Duodenal mucosa (tissue), 2 donors: ENCODE data around the gene HGD.

Experiments
- H3K27ac ChIP-seq: one replicate; pipeline ENCODE4 v1.7.0; 2013; ENCODE audit warnings: low read depth, low read length
- H3K27me3 ChIP-seq, 2 donors: one replicate each; pipeline ENCODE4 v1.7.0; 2013; ENCODE audit warnings: low read length in 2 of 2, control low read depth in 1 of 2; ENCODE audit not compliant: insufficient read depth in 2 of 2, control insufficient read depth in 1 of 2
- H3K36me3 ChIP-seq, 2 donors: one replicate each; pipeline ENCODE4 v1.7.0; 2013; ENCODE audit warnings: low read length in 2 of 2, control low read depth in 1 of 2; ENCODE audit not compliant: insufficient read depth in 2 of 2, control insufficient read depth in 1 of 2
- H3K4me1 ChIP-seq, 2 donors: one replicate each; pipeline ENCODE4 v1.7.0; 2013; ENCODE audit warnings: low read length in 2 of 2, control low read depth in 1 of 2; ENCODE audit not compliant: insufficient read depth in 2 of 2, control insufficient read depth in 1 of 2
- H3K4me3 ChIP-seq, 2 donors: one replicate each; pipeline ENCODE4 v1.7.0; 2013; ENCODE audit warnings: low read length in 2 of 2, low read depth in 1 of 2
- H3K9ac ChIP-seq, 2 donors: one replicate each; pipeline ENCODE4 v1.7.0; 2013; ENCODE audit warnings: low read length in 2 of 2, low read depth in 1 of 2
- H3K9me3 ChIP-seq, 2 donors: one replicate each; pipeline ENCODE4 v1.7.0; 2013; ENCODE audit warnings: low read length in 2 of 2, control low read depth in 1 of 2; ENCODE audit not compliant: control insufficient read depth in 1 of 2

The HGD gene

DNA sequence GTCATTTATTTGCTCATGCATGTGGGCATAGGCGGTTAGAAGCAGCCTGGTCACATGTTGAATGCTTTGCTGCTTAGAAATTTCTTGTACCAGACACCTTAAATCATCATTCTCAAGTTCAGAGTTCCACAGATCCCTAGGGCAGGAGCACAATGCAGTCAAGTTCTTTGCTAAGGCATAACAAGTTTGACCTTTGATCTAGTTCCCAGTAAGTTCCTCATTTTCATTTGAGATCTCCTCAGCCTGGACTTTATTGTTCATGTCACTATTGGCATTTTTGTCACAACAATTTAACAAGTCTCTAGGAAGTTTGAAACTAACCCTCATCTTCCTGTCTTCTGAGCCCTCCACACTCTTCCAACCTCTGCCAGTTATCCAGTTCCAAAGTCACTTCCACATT, 22.8 kb downstream of the HGD start:
- H3K9ac ChIP-seq = no peak overlapping the region
- no peaks in the 10 kb centered on the region for H3K4me1 ChIP-seq
- H3K9me3 ChIP-seq = no peaks in the 10 kb centered on the region
- no peak overlapping the region for H3K4me3 ChIP-seq
- no peak overlapping the region for H3K27ac ChIP-seq
- no peaks in the 10 kb centered on the region for H3K36me3 ChIP-seq
- no peaks in the 10 kb centered on the region for H3K27me3 ChIP-seq

GRCh38 chr3:120652896-120653545, 29.0 kb downstream of the HGD start:
- H3K9me3 ChIP-seq = no peaks in the 10 kb centered on the region
- no peak overlapping the region for H3K9ac ChIP-seq
- no peak overlapping the region for H3K27ac ChIP-seq
- no peak overlapping the region for H3K4me3 ChIP-seq
- H3K27me3 ChIP-seq = no peaks in the 10 kb centered on the region
- H3K4me1 ChIP-seq = peaks cover 5 to 6% of the 10 kb centered on the region in 2 donors
- H3K36me3 ChIP-seq = peaks cover 3 to 8% of the 10 kb centered on the region in 2 donors

- Histone ChIP-seq H3K9ac (no peak overlapping the region), H3K36me3 (peaks cover 3 to 8% of the 10 kb centered on the region in 2 donors), H3K27ac (no peak overlapping the region), H3K27me3 (no peaks in the 10 kb centered on the region), H3K4me1 (peaks cover 5 to 6% of the 10 kb centered on the region in 2 donors), H3K4me3 (no peak overlapping the region), H3K9me3 (no peaks in the 10 kb centered on the region)
Measured at GRCh38 chr3:120652281-120652680, 29.8 kb downstream of the HGD start.

GRCh38 chr3:120650311-120650710, 31.7 kb downstream of the HGD start:
- Histone ChIP-seq H3K9ac (no peak overlapping the region), H3K36me3 (peaks cover 3 to 8% of the 10 kb centered on the region in 2 donors), H3K27ac (no peak overlapping the region), H3K27me3 (no peaks in the 10 kb centered on the region), H3K9me3 (no peaks in the 10 kb centered on the region), H3K4me1 (peaks cover 5 to 6% of the 10 kb centered on the region in 2 donors), H3K4me3 (no peak overlapping the region)

- peaks cover 3 to 8% of the 10 kb centered on the region in 2 donors for H3K36me3 ChIP-seq
- H3K4me3 ChIP-seq = no peak overlapping the region
- H3K9me3 ChIP-seq = no peaks in the 10 kb centered on the region
- no peaks in the 10 kb centered on the region for H3K27me3 ChIP-seq
- H3K27ac ChIP-seq = no peak overlapping the region
- no peak overlapping the region for H3K9ac ChIP-seq
- peaks cover 5 to 6% of the 10 kb centered on the region in 2 donors for H3K4me1 ChIP-seq
Measured at GRCh38 chr3:120649830-120650233, 32.2 kb downstream of the HGD start.

DNA sequence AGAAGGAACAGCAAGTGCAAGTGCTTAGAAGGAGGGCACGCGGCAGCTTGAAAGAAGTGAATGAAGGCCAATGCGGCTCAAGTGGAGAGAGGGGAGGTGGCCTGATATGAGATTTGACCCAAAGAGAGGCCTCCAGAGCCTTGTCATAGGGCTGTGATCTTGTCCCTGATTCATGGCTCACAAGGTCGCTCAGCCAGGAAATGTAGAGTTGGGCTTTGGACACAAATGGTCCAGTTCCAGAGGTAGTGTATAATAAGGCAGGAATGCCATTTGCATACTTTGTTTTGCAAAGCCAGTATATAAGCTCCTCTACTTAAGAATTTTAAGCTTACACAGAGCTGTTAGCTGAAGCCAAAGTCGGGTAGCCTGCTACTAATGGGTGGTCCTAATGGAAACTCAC, 33.7 kb downstream of the HGD start:
- Histone ChIP-seq H3K4me3 (no peak overlapping the region), H3K27me3 (no peaks in the 10 kb centered on the region), H3K4me1 (peaks cover 5% of the 10 kb centered on the region in 2 donors), H3K36me3 (peaks cover 3 to 8% of the 10 kb centered on the region in 2 donors), H3K27ac (no peak overlapping the region), H3K9ac (no peak overlapping the region), H3K9me3 (no peaks in the 10 kb centered on the region)

DNA sequence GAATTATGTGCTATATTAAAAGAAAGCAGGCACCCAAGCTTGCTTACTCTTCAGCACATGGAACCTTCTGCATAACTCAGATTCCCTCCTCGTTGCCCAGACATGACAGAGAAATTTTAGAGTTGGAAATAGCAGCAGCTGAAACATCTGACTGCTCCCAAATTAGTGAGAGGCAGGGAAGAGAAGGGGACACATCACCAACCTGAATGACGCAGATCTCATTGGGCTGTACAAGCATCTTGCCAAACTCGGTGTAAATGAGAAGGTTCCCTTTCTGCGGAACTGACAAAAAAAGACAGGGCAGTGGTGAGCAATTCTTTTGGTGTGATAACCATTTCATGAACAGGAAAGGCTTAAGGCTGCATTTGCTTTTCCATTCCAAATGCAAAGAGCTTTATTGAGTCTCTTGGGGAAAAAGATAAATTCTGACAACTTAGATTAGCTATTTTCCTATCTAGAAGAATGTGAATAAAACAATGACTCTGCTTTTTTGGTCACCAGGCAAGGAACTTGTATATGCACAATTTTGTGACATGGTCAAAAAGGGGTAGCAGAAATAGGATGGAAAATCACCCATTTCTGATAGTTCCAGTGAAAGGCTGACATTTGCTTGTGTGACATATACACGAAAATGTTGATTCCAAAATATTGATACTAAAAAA, 35.1 kb downstream of the HGD start:
- peaks cover 3 to 8% of the 10 kb centered on the region in 2 donors for H3K36me3 ChIP-seq
- no peak overlapping the region for H3K4me3 ChIP-seq
- no peak overlapping the region for H3K9ac ChIP-seq
- H3K27ac ChIP-seq = no peak overlapping the region
- no peaks in the 10 kb centered on the region for H3K9me3 ChIP-seq
- no peaks in the 10 kb centered on the region for H3K4me1 ChIP-seq
- no peaks in the 10 kb centered on the region for H3K27me3 ChIP-seq

- H3K9ac ChIP-seq = no peak overlapping the region
- no peaks in the 10 kb centered on the region for H3K9me3 ChIP-seq
- no peak overlapping the region for H3K27ac ChIP-seq
- H3K36me3 ChIP-seq = peaks cover 3 to 10% of the 10 kb centered on the region in 2 donors
- no peak overlapping the region for H3K4me3 ChIP-seq
- H3K27me3 ChIP-seq = no peaks in the 10 kb centered on the region
- H3K4me1 ChIP-seq = no peaks in the 10 kb centered on the region
Measured at GRCh38 chr3:120645083-120645845, 36.8 kb downstream of the HGD start.

DNA sequence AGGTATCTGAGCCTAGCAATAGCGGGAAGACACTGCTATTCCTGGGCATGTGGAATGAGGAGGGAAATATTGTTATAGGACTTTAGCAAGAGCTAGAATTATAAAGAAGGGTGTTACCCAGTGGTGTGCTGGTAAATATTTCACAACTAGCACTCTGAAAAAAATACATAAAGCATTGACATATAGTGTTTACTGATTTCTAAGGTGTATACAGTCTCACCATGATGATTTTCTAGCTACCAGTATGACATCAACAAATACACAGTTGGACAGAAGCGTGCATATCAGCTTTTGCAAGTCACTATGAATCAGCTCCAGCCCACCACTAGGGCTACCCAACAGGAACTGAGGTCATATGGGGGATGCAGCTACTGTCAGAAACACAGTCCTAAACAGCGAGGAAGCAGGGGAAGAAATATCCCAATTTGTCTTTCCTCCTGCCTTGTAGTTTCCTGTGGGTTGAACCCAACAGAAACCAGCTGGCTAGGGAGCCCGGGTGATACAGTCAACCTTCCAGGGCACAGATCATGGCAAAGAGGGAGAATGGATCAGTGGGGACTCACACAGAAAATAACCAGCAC, 39.6 kb downstream of the HGD start:
- H3K9ac ChIP-seq = no peak overlapping the region
- H3K9me3 ChIP-seq = no peaks in the 10 kb centered on the region
- H3K36me3 ChIP-seq = peaks cover 0 to 7% of the 10 kb centered on the region in 2 donors
- peaks cover 0 to 4% of the 10 kb centered on the region in 2 donors for H3K4me1 ChIP-seq
- H3K27me3 ChIP-seq = no peaks in the 10 kb centered on the region
- H3K27ac ChIP-seq = no peak overlapping the region
- H3K4me3 ChIP-seq = no peak overlapping the region
